GM21360 (cell line): Measurements from ENCODE around the gene FICD.
A peak's percentile ranks its signal among the peaks of the same experiment; 100 is the strongest.
"Not testable (repeated sequence)": the region's sequence is repeated elsewhere in the genome, so short reads cannot be mapped to it uniquely, and the experiment has no call there.

Experiments used
- ATAC-seq: cut with Tn5 transposase; IDR thresholded peaks from one replicate; pipeline ENCODE4 v1.9.1; 2021; ENCODE audit warnings: mild to moderate bottlenecking, moderate library complexity; ENCODE audit not compliant: unreplicated experiment

FICD gene

DNA sequence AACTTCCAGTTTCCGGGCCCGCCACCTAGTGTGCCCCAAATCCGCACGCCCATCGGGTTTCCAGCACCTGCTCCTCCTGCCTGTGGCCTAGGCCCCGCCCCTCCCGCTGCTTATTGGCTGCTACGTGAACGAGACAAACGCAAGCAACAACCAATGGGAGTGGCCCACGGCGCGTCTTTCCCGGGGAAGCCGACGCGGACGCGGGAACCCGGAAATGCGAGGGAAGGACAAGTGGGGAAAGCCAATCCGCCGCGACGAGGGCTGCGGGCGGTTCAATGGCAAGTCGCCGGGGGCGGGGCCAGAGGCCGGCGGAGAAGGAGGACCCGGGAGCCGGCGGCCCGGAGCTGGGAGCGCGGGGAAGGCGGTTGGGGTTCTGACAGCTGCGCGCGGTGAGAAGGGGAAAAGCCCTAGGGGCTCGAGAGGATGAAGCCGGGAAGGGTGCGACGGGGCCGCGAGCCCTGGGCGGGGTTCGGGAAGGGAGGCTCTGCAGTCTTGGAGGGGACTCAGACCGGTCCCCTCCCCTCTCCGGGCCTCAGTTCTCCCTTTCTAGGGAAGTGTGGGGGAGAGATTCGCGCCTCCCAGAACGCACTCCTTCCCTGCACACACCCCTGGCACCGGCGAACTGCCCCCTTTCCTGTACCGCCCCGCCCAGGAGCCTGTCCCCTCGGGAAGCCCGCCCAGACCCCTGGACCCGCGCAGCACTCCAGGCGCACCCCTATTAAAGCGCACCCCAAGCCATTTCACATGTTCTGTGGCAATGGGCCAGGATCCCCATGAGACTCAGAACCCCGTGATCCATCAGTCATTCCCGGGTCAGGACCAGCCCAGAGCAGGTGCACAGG lies at the start of gene FICD:
Gene FICD, plus strand, starts transcription at position 305 of the 842 bp plus-strand sequence. CDS start 1,696 bp downstream, outside the sequence.
- peak; percentile 78 for ATAC-seq

DNA sequence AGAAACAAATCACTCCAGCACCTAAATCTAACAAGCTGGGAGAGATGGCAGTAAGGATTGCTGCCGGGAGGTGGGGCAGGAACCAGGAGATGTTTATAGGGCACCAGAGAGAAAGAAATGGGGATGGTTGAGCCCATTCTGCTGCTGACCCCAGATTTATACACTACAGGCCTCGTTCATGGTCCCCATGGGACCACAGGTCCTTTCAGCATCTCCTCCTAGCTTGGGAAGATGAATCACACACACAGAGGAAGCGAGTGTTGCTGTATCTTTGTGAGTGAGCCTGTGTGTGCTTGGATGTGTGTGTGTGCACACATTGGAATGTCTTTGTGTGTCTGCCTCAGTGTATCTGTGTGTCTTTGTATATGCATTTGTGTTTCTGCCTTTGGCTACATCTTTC lies 49.7 kb upstream of the FICD start:
- no peak for ATAC-seq

DNA sequence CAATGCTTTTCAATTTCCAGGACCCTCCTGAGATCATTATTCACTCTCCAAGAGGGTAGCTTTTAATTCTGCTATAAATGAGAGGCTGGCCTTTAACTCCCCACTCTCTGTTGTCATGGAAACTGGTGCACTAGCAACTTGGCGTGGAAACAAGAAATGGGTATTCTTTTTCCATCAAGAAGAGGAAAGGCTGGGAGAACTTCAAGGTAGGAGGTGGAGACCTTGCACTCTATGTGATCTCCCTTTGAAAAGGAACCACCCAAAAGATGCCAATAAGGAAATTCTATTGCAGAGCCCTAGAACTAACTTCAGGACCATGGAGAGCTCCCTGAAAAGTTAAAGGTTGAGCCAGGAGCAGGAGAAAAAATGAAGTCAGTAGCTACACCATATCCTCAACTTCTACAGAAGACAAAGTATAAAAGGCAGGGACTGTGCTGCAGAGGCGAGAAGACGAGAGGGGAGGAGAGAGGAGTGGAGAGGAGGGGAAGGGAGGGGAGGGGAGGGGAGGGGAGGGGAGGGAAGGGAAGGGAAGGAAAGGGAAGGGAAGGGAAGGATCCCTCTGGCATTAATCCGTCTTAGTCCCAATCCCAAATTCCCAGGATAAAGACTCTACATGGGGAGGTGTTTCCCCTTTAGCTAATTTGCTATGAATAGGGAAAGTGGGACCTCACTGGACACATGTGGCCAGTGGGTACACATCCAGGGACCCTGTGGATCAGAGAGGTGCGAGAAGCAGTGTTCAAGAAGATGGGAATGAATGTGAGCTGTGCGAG lies 46.7 kb upstream of the FICD start:
- no peak for ATAC-seq

DNA sequence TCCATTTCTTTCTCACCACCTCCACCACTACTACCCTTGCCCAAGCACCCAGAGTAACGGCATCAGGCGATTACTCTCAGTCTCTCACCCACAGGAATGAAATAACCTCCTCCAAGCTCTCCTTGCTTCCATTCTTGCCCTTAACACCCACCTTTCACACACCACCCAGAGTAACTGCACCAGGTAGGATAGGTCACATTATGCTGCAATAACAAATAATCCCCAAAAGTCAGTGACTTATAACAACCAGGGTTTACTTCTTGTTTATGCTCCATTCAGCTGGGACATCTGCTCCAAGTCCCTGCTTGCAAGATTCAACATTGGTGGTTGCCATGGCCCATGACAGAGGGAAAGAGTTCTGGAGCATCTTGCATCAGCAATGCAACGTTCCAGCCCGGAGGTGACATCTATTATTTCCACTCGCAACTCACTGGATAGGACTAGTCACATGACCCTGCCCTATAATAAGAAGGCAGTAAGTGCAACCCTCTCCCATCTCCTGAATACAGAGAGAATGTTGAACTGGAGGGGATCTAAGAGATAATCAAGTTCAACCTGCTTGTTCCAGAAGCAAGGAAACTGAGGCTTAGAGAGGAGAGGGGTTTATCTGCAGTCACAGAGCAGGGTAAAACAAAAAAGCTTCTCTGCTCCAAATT lies 41.5 kb upstream of the FICD start:
- ATAC-seq, result no peak

DNA sequence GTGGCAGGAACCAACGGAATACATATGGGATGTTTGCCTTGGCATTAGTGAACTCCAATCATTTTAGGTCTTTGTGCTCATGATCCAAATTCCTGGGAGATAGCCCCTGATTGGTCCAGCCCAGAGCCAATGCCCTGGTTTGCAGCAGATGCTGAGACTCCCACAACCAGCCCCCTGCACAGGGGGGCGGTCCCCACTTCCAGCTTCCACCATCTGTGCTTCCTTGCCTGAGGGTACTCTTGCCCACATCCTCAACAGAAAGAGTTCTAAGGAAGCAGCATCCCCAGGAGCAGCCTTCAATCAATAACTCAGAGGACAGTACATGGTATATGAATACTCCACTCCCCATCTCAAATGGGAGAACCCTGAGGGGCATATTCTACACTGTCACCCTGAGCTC lies 39.7 kb upstream of the FICD start:
- ATAC-seq, result no peak

DNA sequence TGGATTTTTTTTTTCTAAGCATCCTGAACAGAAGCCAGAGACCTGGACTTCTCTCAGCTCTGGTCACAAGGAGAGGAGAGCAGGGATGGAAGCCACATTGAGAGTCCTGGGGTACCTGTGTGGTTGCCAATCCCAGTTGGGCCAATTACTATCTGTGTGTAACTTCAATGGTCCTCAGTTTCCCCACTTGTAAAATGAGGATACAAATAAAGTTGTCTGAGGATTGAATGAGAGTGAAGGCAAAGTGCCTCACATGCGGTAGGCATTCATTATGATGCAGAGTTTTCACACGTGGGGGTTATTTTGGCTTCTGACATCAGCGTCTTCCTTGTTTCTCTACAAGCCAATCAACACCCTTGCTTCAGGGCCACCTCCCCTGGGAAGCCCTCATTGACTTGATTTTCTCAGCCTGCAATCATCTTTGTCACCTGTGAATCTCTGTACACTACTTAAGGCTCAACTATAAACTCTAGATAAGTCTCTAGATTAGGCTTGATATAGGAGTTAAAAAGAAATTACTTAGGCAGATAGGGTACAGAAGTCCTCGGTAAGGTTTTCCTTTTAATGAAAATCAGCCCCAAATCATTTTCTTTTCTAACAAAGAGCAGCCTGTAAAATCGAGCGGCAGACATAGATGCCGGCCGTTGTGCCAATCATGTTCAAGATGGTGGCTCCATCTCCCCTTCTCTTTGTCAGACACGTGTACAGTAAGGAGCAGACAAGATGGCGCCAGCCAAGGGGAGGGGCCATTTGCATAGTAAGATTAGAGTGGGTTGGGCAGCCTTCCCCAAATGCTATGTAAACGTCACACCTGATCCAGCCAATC lies 37.8 kb upstream of the FICD start:
- no peak for ATAC-seq

DNA sequence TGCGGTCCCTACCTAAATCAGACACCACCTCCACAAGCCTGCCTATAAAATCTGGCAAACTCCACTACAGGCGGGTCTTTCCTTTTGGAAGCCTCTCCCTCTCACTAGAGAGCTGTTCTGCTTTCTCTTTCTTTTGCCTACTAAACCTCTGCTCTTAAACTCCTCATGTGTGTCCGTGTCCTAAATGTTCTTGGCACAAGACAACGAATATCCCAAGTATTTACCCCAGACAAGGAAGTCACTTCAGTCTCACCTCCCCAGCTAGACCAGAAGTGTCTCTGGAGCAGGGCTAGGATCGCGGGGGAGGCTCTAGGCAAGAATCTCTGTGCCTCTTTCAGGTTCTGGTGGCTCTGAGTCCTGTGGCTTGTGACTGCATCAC lies 37.2 kb upstream of the FICD start:
- no peak for ATAC-seq

DNA sequence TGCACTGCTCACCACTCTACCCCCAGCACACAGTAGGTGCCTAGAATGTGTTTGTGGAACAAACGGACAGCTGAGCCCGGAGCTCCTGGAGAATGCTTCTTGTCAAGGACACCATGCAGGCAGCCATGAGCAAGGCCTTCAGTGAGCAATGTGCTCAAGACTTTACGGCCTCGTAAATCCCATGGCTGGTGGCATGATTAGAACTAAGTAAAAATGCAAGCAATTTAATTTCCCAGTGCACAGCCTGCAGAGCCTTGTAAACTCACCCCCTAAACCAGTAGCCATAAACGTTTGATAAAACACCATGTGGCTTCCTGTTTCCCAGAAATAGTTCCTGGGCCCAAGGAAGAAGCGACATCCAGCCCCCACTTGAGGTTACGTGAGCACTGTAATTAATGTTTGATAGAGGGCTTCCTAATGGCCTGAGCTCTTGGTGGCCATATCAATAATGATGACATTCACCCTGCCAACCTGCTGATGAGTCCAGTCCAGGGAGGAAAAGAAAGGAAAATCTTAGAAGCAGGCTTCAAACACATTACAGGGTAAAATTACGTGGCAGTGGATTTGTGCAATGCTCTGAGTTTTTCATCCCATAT lies 36.4 kb upstream of the FICD start:
- ATAC-seq, result no peak

DNA sequence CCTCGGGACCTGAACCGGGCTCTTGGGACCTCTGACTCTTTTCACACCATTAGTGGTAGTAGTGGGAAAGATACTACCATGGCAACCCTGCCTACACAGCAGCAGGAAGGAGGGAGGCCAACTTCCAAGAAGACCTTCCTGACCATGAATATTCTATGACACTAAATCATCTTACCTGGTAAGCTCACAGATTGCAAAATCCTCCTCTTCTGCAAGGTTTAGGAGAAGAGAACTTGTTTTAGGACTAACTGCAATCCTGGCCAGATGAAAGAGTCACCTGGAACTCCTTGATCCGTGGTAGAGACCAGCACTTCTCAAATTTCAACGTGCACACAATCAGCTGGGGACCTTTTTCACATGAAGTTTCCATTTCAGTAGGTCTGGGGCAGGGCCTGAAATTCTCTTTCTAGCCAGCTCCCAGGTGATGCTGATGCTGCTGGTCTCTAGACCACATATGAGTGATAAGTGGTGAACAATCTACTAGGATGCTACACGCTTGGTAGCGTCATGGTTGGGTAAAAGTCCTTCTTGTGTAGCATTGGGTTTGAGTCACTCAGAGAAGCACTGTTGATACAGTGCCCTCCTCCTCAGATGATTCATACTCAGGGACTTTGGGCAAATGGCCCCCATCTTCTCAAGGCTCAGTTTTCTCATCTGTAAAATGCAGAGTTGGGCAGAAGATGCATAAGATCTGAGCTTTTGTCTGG lies 35.6 kb upstream of the FICD start:
- no peak for ATAC-seq

DNA sequence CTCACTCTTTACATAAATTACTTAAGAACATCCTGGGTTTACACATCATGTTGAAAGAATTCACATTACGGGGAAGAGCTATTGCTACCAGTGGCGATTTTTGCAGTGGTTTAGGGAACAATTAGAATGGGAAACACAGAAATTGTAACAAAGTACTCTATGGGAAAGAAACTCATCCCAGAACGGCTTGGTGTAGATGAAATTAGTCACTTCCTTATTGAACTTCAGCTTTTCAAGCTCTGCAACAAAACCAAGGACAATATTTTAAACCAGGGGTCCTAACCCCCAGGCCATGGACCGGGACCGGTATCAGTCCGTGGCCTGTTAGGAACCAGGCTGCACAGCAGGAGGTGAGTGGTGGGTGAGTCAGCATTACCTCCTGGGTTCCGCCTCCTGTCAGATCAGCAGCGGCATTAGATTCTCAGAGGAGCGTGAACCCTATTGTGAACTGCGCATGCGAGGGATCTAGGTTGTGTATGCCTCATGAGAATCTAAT lies 32.3 kb upstream of the FICD start:
- no peak for ATAC-seq

DNA sequence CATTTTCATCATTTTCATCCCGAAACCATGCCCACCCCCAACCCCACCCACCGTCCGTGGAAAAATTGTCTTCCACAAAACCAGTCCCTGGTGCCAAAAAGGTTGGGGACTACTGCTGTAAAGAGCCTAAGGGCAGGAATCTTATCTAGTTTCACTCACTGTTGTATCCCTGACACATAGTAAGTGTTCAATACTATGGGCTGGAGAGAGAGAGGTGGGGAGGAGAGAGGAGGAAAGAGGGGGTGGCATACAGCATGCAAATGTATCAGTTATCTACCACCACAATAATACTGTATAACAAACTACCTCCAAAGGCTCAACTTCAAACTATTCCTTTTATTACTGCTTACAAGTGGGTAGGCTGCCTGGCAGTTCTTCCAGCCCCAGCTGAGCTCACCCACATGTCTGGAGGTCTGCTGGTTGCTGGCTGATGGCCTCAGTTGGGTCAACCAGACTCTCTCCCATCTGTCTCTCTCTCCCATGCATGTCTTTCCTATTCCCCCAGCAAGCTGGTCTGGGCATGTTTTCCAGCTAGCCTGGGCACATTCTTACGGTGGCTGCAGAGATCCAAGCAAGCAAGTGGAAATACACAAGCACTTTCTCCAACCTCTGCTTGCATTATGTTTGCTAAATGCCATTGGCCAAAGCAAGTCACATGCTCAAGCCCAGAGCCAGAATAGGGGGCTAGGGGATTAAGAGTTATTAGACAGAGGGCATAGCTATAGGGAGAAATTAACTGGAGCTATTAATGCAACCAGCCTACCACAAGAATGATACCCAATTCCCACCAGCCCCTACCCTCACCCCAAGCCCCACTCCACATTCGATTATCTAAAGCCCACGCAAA lies 31.6 kb upstream of the FICD start:
- ATAC-seq, result no peak

DNA sequence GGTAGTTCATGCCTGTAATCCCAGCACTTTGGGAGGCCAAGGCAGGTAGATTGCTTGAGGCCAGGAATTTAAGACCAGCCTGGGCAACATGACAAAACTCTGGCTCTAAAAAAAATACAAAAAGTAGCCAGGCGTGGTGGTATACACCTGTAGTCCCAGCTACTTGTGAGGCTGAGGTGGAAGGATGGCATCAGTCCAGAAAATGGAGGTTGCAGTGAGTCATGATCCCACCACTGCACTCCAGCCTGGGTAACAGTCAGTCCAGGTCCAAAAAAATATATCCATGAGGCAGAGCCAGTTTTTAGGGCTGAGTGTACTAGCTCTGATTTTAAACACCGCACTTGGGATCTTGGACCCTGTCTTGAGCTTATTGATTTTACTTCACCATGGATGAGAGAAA lies 30.6 kb upstream of the FICD start:
- no peak for ATAC-seq

DNA sequence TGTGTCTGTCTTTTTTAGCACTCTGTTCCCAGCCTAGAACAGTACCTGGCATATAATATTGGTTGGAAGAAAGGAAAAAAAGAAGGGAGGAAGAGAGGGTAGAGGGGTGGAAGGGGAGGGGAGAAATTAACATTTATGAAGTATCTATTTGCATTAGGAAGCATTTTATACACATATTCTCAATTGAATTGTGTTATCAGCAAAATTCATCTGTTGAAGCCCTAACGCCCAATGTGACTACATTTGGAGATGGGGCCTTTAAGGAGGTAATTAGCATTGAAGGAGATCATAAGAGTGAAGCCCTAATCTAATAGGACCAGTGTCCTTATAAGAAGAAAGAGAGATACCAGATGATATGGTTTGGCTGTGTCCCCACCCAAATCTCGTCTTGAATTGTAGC lies 30.2 kb upstream of the FICD start:
- no peak for ATAC-seq

DNA sequence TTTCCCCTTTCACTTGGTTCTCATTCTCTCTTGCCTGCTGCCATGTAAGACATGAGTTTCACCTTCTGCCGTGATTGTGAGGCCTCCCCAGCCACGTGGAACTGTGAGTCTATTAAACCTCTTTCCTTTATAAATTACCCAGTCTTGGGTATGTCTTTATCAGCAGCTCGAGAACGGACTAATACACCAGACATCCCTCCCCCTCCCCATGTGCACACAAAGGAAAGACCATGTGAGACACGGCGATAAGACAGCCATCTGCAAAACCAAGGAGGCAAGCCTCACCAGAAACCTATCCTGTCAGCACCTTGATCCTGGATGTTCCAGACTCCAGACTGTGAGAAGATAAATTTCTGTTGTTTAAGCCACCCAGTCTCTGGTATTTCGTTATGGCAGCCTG lies 29.7 kb upstream of the FICD start:
- ATAC-seq, result not testable (repeated sequence)

DNA sequence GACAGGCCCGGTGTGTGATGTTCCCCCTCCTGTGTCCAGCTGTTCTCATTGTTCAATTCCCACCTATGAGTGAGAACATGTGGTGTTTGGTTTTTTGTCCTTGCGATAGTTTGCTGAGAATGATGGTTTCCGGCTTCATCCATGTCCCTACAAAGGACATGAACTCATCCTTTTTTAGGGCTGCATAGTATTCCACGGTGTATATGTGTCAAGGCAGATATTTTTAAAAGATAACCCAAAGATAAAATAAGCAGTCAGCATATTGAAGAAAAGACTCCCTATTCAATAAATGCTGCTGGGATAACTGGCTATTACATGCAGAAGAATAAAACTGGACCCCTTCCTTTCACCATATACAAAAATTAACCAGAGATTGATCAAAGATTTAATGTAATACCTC lies 28.0 kb upstream of the FICD start:
- not testable (repeated sequence) for ATAC-seq

DNA sequence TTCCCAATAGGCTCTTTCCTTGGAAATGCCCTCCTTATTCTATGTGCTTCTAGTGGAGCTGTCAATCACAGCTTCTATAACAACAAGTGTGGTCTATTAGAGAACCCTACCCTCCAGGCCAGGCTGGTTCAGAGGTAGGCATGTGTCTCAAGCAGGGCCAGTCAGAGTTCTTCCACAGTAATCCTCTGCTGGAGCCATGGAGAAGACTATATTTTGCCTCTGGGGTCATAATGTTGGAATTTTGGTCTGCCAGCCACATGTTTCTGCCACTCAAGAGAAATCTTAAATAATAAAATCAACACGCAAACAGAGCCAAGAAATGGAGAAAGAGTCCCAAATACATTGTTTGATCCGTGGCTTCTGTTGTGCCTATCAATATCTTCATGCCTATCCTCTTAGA lies 23.8 kb upstream of the FICD start:
- no peak for ATAC-seq

DNA sequence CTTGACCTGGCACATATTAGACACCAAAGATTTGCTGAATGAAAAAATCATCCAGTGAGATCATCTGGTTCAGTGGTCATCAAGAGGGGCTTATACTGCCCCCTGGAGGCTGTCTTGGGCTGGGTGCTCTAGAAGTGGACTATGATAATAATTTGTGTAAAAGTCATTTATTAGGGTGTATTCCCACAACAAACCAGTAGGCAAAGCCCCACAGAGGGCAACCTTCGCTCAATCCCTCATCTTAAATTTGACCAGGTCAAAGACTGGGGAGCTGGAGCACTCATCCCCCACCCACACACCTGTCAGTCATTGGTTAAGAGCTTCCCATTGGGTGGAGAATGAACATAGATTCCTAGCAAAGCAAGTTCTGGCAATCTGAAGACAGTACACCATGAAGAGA lies 20.0 kb upstream of the FICD start:
- no peak for ATAC-seq

DNA sequence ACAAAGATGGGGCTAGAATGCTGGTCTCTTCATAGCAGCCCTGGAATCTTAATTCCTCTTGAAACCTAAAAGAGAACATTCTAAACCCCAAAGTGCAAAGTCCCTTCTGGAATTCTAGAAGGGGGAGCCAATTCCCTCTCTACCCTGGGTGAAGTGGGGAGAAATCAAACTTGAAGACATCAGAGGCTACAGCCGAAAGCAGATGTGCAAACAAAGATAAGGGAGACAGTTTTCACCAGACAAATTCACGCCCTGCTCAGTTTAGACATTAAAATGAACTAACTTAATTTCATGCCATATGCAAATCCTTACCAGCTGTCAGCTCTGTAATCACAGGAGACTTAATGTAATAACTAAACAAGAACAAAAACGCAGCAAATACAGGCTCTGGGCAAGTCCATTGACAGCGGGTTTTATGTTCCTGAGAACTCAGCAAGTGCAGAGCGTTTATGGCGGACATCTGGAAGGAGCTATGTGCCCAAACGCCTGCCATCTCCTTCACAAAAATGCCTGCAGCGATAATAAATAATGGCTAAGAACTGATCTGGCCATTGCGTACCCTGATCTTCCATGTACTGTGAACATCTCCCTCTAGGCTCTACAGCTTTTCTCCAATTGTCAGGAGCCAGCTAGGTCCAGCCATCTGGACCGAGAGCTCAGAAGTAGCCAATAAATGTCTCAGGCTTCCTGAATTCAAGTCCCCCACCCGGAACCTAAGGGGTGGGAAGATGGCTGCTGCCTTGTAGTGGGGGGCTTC lies 19.1 kb upstream of the FICD start:
- no peak for ATAC-seq
